GM18519 (cell line): ENCODE results near the gene ADARB2.

ENCODE experiments used
- ATAC-seq: cut with Tn5 transposase; IDR thresholded peaks from one replicate; pipeline ENCODE4 v1.9.1; 2021; ENCODE audit warnings: mild to moderate bottlenecking, moderate library complexity; ENCODE audit not compliant: unreplicated experiment, low FRiP score

Gene ADARB2

GRCh38 chr10:1390200-1390599, 347.1 kb downstream of the ADARB2 start:
- ATAC-seq = no peak

DNA sequence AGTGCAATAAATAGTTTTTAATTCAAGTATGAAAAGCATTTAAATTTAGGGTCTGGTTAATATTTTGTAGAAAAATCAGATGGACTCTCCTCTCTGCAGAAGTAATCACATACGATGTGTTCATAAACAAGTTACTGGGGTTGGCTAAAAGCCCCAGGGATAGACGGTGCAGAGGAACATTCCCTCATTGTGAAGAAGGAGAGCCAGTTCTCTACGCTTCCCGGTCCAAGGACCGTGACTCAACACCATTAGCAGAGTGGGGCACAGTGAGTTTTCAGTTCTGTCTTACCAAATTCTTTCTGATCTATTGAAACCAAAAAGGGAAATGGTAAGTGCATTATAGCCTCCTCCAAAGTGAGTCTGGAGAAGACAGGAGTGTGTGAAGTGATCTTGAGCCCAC, 353.3 kb downstream of the ADARB2 start:
- ATAC-seq = no peak

DNA sequence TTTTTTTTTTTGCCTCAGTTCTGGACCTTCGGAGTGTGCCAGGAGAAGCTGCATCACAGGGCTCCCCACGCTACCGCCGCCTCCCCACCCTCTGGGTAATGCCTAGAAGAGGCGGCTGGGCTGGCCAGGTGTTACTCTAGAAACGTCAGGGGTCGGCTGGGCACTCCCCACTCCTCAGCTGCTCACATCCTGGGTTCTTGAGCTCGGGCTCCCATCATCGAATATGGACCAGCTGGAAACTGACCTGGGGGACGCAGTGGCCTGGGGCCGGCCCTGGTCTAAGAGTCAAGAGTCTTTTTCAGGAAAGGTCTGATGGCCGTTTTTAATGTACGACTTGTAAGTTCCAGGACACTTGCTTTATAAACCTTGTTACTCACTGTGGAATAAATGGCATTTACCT, 354.6 kb downstream of the ADARB2 start:
- ATAC-seq = no peak

- ATAC-seq = no peak
Measured at GRCh38 chr10:1381339-1381738, 356.0 kb downstream of the ADARB2 start.

DNA sequence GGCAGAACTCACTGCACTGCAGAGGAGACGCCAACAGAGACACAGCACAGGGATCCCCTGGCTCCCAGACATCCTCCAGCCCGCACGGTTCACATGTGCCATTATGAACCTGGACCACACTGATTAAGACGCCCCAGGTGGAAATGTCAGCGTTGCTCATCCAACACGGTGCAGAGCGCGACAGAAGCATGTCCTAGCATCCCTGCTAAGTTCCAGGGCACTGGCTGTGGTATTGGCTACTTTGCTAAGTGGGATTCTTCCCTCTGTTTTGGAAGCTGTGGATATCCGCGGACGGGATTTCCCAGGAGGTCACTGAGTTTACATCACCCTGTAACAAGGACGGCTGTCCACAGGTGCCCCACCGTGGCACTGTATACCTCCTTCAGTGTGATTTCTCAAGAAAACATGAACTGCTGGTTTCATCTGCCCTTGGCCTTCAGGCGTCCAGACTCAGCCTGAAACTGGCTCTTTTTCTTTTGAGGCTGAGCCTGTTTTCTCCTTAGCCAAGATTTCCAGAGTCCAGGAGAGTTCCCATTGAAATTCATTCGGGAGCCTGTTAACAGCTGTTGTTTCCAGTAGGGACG, 357.1 kb downstream of the ADARB2 start:
- no peak for ATAC-seq

- ATAC-seq = no peak
Measured at GRCh38 chr10:1379601-1380000, 357.7 kb downstream of the ADARB2 start.

- no peak for ATAC-seq
Measured at GRCh38 chr10:1378473-1378872, 358.9 kb downstream of the ADARB2 start.

GRCh38 chr10:1377740-1378397, 359.5 kb downstream of the ADARB2 start:
- no peak for ATAC-seq

DNA sequence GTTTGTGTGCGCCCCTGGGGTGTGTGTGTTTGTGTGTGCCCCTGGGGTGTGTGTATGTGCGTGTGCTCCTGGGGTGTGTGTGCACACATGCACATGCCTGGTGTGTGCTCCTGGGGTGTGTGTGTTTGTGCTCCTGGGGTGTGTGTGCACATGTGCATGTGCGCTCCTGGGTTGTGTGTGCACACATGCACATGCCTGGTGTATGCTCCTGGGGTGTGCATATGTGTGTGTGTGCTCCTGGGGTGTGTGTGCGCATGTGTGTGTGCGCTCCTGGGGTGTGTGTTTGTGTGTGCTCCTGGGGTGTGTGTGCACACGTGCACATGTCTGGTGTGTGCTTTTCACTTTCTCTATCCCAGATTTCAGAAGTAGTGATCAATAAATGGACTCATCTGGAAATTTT, 360.1 kb downstream of the ADARB2 start:
- ATAC-seq = no peak

- ATAC-seq = no peak
Measured at GRCh38 chr10:1376384-1376945, 360.9 kb downstream of the ADARB2 start.

- ATAC-seq = no peak
Measured at GRCh38 chr10:1375346-1376170, 361.8 kb downstream of the ADARB2 start.

GRCh38 chr10:1374511-1375345, 362.6 kb downstream of the ADARB2 start:
- no peak for ATAC-seq

DNA sequence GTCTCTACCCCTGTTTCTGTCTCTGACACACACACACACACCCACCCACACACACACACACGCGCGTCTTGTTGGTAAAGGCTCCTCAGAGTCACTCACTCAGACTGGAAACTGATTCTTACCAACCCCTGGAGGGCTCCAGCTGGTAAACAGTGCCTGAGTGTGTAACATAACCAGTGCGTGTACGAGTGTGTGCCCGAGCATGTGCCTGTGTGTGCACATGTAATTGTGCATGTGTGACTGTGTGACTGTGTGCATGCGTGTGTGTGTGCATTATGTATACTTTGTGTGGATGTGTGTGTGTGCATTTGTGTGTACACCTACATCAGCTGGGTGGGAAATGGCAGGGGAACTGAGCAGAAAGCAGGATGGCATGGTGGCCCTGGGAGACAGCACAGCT, 364.0 kb downstream of the ADARB2 start:
- no peak for ATAC-seq

DNA sequence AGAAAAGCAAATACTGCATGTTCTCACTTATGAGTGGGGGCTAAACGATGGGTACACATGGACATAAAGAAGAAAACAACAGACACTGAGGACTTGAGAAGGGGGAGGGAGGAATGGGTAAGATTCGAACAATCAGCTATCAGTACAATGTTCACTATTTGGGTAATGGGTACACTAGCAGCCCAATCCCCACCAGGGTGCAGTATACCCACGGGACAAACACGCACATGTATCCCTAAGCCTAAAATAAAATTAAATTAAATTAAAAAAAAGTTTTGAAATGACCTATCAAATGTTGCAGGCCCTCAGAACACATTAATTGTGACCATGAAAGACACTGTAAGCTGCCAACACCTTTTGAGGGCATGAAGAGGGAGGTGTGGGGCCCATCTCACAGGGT, 365.1 kb downstream of the ADARB2 start:
- no peak for ATAC-seq

DNA sequence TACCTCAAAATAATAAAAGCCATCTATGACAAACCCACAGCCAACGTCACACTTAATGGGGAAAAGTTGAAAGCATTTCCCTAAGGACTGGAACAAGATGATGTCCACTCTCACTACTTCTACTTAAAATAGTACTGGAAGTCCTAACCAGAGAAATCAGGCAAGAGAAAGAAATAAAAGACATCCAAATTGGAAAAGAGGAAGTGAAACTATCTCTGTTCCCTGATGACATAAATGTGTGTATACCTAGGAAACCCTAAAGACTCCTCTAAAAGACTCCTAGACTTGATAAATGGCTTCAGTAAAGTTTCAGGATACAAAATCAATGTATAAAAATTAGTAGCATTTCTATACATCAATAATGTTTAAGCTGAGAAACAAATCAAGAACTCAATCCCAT, 367.0 kb downstream of the ADARB2 start:
- ATAC-seq = no peak

GRCh38 chr10:1369665-1370064, 367.7 kb downstream of the ADARB2 start:
- ATAC-seq = no peak

DNA sequence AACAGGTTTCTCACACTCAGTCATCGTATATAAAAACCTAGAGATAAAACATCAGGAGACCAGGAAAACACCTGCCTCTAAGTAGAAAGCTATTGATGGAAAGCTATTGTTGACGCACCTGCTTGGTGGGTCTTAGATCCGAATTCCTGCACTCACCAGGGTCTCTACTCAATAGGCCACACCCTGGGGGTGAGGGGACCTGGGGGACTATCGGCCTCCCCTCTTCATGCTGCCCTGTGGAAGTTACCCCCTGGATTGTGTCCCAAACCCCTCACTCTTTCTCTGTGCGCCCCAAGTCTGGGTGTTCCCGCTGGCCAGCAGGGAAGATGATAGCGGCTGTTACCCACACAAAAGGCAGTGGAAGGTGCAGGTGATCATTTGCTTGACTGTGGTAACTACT, 368.1 kb downstream of the ADARB2 start:
- no peak for ATAC-seq

DNA sequence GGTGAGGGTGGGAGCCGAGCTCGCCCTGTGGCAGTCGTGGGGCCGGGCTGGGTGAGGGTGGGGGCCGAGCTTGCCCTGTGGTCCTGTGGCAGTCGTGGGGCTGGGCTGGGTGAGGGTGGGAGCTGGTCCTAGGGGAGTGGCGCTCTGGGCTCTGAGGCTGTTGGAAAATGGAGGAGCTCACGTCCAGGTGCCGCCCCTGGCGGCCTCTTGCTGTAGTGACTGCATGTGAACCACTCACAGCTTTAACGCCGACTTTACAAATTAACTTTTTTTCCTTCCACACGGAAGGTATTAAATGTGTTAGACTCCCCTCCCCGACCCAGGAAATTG, 368.5 kb downstream of the ADARB2 start:
- ATAC-seq = no peak

DNA sequence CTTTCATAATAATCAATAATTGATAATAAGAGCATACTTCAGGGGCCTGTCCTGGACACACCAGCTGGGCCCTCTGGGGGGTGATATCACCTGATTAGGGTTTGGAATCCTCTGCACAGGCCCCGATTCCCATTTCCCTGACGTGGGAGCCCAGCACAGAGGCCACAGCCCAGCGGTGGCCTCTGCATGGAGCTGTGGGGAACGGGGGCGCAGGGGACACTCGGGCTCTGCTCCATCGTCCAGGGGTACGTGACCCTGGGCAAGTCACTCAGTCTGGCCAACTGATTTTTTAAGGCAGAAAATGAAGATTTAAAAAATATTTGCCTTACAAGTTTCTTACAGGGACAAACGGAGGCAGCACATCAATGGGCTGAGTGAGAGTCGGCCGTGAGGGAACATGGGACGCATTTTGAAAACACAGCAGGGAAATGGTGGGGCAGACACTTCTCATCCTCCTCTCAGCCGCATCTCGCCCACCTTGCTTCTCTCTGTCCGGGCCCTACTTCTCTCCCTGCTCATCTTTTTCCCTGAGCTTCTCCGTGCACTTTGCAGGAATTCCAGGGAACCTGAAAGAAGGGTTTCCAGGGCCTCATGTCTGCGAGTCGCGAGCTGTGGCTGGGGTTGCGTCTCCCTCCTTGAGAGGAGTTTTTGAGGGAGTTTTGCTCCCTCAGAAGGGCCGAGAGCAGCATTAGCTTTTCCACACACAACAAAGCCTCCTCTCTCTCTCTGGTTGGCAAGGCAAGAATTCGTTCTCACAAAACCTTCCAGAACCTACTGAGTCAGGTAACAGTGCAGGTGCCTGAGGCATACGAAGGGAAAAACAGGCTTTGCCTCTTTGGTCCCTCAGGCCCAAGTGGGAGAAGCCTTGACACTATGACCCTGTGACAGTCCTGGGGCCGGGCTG, 369.1 kb downstream of the ADARB2 start:
- ATAC-seq = no peak
